ENCODE measurements around the gene SORCS1.

GRCh38 chr10:106565546-106565945, 599.0 kb downstream of the SORCS1 start:
- TF ChIP-seq CTCF (IDR thresholded peaks at IDR 0.05) (no peak), POLR2A (IDR thresholded peaks at IDR 0.05) (no peak)

Data from thyroid gland (tissue), 4 donors.